GM19035 (cell line): ENCODE results near the gene ZNF792.
"Not testable (repeated sequence)": the region's sequence is repeated elsewhere in the genome, so short reads cannot be mapped to it uniquely, and the experiment has no call there.

ENCODE experiments used
- ATAC-seq: cut with Tn5 transposase; IDR thresholded peaks from one replicate; pipeline ENCODE4 v1.9.1; 2021; ENCODE audit not compliant: unreplicated experiment

The ZNF792 gene

DNA sequence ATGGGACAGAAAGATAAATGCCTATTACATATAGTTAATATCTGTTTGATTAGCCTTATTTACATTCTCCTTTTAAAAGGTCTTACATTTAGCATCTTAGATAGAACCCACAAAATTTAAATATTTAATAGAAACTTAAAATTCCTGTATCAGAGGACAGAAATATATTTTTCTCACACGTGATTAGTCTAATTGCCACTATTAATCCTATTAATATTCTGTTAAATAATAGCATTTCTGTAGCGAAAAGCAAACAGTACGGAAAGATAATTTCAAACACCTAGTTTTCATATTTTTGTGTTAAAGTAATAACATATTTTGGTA is 37.7 kb downstream of the ZNF792 start:
- no peak for ATAC-seq

DNA sequence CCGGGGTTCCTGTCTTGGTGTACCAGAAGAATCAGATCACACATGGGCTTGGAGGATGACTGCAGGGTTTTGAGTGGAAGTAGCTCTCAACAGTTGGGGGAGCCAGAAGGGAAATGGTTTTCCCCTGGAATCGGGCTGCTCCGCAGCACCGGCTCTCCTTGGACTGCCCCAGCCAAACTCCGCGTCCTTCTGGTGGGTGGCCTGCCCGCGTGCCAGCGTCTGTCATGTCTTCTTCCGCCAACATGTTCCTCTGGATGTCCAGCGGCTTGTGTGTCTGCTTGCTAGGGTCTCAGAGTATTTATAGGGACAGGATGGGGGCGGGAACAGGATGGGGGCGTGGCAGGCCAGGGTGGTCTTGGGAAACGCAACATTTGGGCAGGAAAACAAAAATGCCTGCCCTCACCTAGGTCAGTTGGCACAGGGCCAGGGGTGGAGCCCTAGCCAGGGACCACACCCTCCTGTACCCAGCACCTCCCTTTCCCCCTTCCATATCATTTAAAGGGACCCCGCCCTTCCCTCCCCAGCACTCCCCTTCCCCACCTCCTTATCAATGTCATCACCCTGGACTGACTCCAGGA is 38.7 kb downstream of the ZNF792 start:
- ATAC-seq = no peak

DNA sequence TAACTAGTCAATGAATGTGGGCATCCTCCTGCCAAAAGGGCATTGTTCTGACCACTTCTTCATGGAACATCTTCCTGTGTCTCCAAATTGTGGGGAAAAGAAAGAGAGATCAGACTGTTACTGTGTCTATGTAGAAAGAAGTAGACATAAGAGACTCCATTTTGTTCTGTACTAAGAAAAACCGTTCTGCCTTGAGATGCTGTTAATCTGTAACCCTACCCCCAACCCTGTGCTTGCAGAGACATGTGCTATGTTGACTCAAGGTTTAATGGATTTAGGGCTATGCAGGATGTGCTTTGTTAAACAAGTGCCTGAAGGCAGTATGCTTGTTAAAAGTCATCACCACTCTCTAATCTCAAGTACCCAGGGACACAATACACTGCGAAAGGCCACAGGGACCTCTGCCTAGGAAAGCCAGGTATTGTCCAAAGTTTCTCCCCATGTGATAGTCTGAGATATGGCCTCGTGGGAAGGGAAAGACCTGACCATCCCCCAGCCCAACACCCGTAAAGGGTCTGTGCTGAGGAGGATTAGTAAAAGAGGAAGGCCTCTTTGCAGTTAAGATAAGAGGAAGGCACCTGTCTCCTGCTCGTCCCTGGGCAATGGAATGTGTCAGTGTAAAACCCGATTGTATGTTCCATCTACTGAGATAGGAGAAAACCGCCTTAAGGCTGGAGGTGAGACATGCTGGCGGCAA is 43.8 kb downstream of the ZNF792 start:
- not testable (repeated sequence) for ATAC-seq

DNA sequence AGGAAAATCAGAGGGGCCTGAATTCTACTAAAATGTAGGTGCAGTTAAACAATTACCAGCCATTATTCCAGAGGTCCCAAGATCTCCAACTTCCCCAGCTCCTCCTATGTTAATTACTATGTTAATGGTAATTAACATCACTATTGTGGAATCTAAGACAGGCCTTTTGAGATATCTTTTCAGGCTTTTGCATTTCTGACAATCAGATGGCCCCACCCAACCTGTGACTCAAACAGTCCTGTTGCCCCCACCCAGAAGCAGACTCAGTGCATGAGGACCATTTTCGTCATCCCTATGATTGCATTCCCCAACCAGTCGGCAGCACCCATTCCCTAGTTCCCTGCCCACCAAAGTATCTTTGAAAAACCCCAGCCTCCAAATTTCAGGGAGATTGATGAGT is 45.8 kb downstream of the ZNF792 start:
- no peak for ATAC-seq

DNA sequence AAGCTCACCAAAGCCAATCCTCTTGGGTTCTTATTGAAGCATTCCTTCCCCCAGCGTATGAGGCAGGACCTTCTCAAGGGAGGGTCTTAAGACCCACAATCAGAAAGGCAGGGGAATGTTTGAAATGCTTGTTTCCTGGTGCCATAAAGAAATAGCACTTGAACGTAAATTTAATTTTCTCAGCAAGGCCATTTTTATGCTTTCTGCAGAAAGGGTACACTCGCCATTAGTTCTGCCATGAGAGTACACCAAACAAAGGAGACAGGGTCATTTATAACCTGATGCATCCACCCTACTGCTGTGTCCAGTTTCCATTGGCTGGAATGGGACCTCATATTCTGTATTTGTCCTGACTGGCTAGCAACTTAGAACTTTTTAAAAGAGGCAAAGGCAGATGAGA is 46.9 kb downstream of the ZNF792 start:
- ATAC-seq = not testable (repeated sequence)

DNA sequence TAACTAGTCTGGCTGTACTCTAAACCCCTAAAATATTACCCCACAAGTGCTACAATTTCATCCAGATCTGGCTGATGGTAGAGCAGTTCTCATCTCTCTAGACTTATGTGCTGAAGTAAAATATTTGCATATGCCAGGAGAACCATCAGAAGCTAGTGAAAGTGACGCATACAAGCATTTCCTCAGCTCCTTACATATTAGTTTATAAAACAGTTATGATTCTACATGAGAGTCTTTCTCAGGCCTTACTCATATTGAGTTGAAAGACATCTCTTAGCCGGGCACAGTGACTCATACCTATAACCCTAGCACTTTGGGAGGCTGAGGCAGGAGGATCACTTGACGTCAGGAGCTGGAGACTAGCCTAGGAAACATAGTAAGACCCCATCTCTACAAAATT is 53.3 kb downstream of the ZNF792 start:
- ATAC-seq = no peak
